SK-N-SH treated with all-trans-retinoic acid at 6 μM for 48 hours (cell line): ENCODE measurements around the gene RRP15.

Source experiments
- ATAC-seq: fragments of 200-7000 bp; cut with Tn5 transposase; 3 replicates; pipeline ENCODE4 v1.9.1; 2020; ENCODE audit warnings: mild to moderate bottlenecking, moderate library complexity
- ARNTL ChIP-seq: fragments of 450-650 bp; formaldehyde crosslinking; IDR thresholded peaks from 2 replicates; pipeline ENCODE4 v1.5.0; 2020; ENCODE audit warnings: low read depth, mild to moderate bottlenecking, moderate library complexity, borderline replicate concordance
- ESRRG ChIP-seq: fragments of 250-450 bp; sonication (Bioruptor Pico); IDR thresholded peaks from 2 replicates; pipeline ENCODE4 v1.6.1; 2021; ENCODE audit warnings: mild to moderate bottlenecking
- ISL1 ChIP-seq: fragments of 250-450 bp; sonication (Bioruptor Pico); IDR thresholded peaks from 2 replicates; pipeline ENCODE4 v2.1.2; 2022; ENCODE audit warnings: mild to moderate bottlenecking, moderate library complexity
- RARB ChIP-seq: fragments of 250-450 bp; sonication (Bioruptor Pico); IDR thresholded peaks from 2 replicates; pipeline ENCODE4 v1.8.0; 2021; ENCODE audit warnings: mild to moderate bottlenecking, moderate library complexity
- SNAI2 ChIP-seq: fragments of 250-450 bp; sonication (Bioruptor Pico); IDR thresholded peaks from 2 replicates; pipeline ENCODE4 v1.5.0; 2020; ENCODE audit warnings: mild to moderate bottlenecking, moderate library complexity
- TCF4 ChIP-seq: fragments of 250-450 bp; sonication (Bioruptor Pico); IDR thresholded peaks from 2 replicates; pipeline ENCODE4 v1.8.0; 2021; ENCODE audit warnings: mild to moderate bottlenecking, moderate library complexity, borderline replicate concordance
- TOX ChIP-seq: fragments of 250-450 bp; sonication (Bioruptor Pico); IDR thresholded peaks from 2 replicates; pipeline ENCODE4 v1.8.0; 2021; ENCODE audit warnings: mild to moderate bottlenecking, moderate library complexity, borderline replicate concordance
- ZC3H10 ChIP-seq: fragments of 250-450 bp; sonication (Bioruptor Pico); IDR thresholded peaks from 2 replicates; pipeline ENCODE4 v1.5.1; 2021; ENCODE audit warnings: mild to moderate bottlenecking, moderate library complexity
- ZFP3 ChIP-seq: fragments of 250-450 bp; sonication (Bioruptor Pico); IDR thresholded peaks from 2 replicates; pipeline ENCODE4 v1.5.0; 2020; ENCODE audit warnings: mild to moderate bottlenecking, moderate library complexity
- ZFP30 ChIP-seq: fragments of 450-650 bp; formaldehyde crosslinking; IDR thresholded peaks from 2 replicates; pipeline ENCODE4 v1.5.0; 2022; ENCODE audit warnings: mild to moderate bottlenecking, moderate library complexity
- ZNF565 ChIP-seq: fragments of 450-650 bp; formaldehyde crosslinking; conservative IDR thresholded peaks from 2 replicates; pipeline ENCODE4 v1.5.0; 2020; ENCODE audit warnings: low read depth, mild to moderate bottlenecking, moderate library complexity
- ZNF70 ChIP-seq: fragments of 450-650 bp; formaldehyde crosslinking; IDR thresholded peaks from 2 replicates; pipeline ENCODE4 v1.5.0; 2020; ENCODE audit warnings: mild to moderate bottlenecking, moderate library complexity
- ZNF8 ChIP-seq: fragments of 450-650 bp; formaldehyde crosslinking; IDR thresholded peaks from 2 replicates; pipeline ENCODE4 v1.5.0; 2020; ENCODE audit warnings: mild to moderate bottlenecking, moderate library complexity
- TF ChIP-seq, protein P1 (sequence below): fragments of 250-450 bp; sonication (Bioruptor Pico); IDR thresholded peaks from 2 replicates; pipeline ENCODE4 v1.5.1; 2021; ENCODE audit warnings: mild to moderate bottlenecking, moderate library complexity
- TF ChIP-seq, protein P2 (sequence below): fragments of 250-450 bp; sonication (Bioruptor Pico); IDR thresholded peaks from 2 replicates; pipeline ENCODE4 v1.5.1; 2020; ENCODE audit warnings: low read depth, mild to moderate bottlenecking, moderate library complexity
- TF ChIP-seq, protein P3 (sequence below): fragments of 250-450 bp; sonication (Bioruptor Pico); IDR thresholded peaks from 2 replicates; pipeline ENCODE4 v1.8.0; 2021; ENCODE audit warnings: low read depth, mild to moderate bottlenecking, moderate library complexity, borderline replicate concordance
- TF ChIP-seq, protein P4 (sequence below): fragments of 250-450 bp; sonication (Bioruptor Pico); IDR thresholded peaks from 2 replicates; pipeline ENCODE4 v1.8.0; 2020; ENCODE audit warnings: mild to moderate bottlenecking, moderate library complexity, borderline replicate concordance
- TF ChIP-seq, protein P5 (sequence below): fragments of 250-450 bp; sonication (Bioruptor Pico); IDR thresholded peaks from 2 replicates; pipeline ENCODE4 v1.5.0; 2020; ENCODE audit warnings: mild to moderate bottlenecking, moderate library complexity

The RRP15 gene

DNA sequence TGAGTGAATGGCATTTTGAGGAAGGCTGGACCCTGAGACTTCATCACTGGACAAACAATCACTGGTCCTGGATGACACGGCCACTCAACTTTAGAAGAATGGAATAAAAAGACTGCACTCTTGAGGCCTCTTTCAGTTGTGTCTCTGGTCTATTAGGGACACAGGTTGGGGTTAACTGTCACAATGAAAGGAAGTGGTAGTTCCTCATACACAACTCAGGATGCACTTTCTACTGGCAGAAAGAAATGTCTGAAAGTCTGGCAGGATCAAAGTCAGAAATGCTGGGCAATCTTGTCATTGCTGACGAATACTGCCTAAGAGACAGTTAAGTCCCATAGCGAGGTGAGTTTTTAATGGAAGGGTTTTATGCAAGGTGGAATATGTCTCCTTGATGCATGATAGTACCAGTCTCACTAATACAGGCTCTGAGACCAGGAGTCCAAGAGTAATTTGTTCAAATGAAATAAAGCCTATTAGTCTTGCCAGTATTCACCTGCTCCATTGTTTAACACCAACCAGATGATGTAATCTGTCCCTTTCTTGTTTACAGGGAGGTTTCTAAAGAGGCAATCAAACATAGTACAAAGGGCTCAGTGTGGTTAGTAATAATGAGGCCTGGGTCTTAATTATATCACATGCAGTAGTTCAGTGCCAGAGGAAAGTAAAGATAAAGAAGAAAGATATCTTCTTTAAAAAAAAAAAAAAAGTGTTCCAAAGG, 11.2 kb upstream of the RRP15 start:
- ATAC-seq, result no peak
- TF ChIP-seq ZNF565 (CRISPR knock-in tag), result no peak
- no peak for TF ChIP-seq ZFP30 (CRISPR knock-in tag)
- TF ChIP-seq, protein P1, sequence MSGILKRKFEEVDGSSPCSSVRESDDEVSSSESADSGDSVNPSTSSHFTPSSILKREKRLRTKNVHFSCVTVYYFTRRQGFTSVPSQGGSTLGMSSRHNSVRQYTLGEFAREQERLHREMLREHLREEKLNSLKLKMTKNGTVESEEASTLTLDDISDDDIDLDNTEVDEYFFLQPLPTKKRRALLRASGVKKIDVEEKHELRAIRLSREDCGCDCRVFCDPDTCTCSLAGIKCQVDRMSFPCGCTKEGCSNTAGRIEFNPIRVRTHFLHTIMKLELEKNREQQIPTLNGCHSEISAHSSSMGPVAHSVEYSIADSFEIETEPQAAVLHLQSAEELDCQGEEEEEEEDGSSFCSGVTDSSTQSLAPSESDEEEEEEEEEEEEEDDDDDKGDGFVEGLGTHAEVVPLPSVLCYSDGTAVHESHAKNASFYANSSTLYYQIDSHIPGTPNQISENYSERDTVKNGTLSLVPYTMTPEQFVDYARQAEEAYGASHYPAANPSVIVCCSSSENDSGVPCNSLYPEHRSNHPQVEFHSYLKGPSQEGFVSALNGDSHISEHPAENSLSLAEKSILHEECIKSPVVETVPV (CRISPR knock-in tag), result no peak
- no peak for TF ChIP-seq TCF4 (CRISPR knock-in tag)
- TF ChIP-seq, all 23 proteins: peak for 0

DNA sequence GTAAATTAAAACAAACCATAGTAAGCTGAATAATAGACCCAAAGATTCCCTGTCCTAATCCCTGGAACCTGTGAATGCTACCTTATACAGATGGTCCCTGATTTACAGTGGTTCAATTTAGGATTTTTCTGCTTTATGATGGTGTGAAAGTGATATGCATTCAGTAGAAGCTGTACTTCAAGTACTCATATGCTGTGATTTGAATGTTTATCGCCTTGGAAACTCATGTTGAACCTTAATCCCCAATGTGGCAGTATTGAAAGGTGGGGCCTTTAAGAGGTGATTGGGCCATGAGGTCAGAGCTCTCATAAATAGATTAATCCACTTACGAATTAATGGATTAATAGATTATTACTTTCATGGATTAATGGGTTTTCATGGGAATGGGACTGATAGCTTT, 10.6 kb upstream of the RRP15 start:
- ATAC-seq, result no peak
- TF ChIP-seq TOX (CRISPR knock-in tag) (no peak), ZNF565 (CRISPR knock-in tag) (no peak), ZNF70 (CRISPR knock-in tag) (no peak), RARB (CRISPR knock-in tag) (no peak), ESRRG (CRISPR knock-in tag) (no peak), SNAI2 (CRISPR knock-in tag) (no peak), ISL1 (CRISPR knock-in tag) (no peak), ZC3H10 (CRISPR knock-in tag) (no peak)
- TF ChIP-seq, protein P2, sequence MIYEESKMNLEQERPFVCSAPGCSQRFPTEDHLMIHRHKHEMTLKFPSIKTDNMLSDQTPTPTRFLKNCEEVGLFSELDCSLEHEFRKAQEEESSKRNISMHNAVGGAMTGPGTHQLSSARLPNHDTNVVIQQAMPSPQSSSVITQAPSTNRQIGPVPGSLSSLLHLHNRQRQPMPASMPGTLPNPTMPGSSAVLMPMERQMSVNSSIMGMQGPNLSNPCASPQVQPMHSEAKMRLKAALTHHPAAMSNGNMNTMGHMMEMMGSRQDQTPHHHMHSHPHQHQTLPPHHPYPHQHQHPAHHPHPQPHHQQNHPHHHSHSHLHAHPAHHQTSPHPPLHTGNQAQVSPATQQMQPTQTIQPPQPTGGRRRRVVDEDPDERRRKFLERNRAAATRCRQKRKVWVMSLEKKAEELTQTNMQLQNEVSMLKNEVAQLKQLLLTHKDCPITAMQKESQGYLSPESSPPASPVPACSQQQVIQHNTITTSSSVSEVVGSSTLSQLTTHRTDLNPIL (CRISPR knock-in tag), result no peak
- TF ChIP-seq, protein P3, sequence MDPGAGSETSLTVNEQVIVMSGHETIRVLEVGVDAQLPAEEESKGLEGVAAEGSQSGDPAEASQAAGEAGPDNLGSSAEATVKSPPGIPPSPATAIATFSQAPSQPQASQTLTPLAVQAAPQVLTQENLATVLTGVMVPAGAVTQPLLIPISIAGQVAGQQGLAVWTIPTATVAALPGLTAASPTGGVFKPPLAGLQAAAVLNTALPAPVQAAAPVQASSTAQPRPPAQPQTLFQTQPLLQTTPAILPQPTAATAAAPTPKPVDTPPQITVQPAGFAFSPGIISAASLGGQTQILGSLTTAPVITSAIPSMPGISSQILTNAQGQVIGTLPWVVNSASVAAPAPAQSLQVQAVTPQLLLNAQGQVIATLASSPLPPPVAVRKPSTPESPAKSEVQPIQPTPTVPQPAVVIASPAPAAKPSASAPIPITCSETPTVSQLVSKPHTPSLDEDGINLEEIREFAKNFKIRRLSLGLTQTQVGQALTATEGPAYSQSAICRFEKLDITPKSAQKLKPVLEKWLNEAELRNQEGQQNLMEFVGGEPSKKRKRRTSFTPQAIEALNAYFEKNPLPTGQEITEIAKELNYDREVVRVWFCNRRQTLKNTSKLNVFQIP, result no peak
- TF ChIP-seq, protein P4, sequence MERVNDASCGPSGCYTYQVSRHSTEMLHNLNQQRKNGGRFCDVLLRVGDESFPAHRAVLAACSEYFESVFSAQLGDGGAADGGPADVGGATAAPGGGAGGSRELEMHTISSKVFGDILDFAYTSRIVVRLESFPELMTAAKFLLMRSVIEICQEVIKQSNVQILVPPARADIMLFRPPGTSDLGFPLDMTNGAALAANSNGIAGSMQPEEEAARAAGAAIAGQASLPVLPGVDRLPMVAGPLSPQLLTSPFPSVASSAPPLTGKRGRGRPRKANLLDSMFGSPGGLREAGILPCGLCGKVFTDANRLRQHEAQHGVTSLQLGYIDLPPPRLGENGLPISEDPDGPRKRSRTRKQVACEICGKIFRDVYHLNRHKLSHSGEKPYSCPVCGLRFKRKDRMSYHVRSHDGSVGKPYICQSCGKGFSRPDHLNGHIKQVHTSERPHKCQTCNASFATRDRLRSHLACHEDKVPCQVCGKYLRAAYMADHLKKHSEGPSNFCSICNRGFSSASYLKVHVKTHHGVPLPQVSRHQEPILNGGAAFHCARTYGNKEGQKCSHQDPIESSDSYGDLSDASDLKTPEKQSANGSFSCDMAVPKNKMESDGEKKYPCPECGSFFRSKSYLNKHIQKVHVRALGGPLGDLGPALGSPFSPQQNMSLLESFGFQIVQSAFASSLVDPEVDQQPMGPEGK (CRISPR knock-in tag), result no peak
- TF ChIP-seq, protein P5, sequence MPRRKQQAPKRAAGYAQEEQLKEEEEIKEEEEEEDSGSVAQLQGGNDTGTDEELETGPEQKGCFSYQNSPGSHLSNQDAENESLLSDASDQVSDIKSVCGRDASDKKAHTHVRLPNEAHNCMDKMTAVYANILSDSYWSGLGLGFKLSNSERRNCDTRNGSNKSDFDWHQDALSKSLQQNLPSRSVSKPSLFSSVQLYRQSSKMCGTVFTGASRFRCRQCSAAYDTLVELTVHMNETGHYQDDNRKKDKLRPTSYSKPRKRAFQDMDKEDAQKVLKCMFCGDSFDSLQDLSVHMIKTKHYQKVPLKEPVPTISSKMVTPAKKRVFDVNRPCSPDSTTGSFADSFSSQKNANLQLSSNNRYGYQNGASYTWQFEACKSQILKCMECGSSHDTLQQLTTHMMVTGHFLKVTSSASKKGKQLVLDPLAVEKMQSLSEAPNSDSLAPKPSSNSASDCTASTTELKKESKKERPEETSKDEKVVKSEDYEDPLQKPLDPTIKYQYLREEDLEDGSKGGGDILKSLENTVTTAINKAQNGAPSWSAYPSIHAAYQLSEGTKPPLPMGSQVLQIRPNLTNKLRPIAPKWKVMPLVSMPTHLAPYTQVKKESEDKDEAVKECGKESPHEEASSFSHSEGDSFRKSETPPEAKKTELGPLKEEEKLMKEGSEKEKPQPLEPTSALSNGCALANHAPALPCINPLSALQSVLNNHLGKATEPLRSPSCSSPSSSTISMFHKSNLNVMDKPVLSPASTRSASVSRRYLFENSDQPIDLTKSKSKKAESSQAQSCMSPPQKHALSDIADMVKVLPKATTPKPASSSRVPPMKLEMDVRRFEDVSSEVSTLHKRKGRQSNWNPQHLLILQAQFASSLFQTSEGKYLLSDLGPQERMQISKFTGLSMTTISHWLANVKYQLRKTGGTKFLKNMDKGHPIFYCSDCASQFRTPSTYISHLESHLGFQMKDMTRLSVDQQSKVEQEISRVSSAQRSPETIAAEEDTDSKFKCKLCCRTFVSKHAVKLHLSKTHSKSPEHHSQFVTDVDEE (CRISPR knock-in tag), result no peak

DNA sequence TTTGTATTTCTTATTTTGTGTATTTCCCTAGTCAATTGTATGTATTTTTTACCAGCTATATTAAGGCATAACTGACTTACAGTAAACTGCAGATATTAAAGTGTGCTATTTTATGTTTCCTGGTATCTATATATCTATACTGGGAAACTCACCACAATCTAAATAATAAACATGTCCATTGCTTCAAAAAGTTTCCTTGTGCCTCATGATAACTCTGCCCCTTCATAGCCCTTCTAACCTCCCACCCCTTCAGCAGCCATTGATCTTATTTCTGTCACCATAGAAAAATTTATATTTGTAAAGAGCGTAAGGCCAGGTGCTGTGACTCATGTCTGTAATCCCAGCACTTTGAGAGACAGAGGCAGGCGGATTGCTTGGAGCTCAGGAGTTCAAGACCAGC, 9.3 kb upstream of the RRP15 start:
- no peak for ATAC-seq
- no peak for TF ChIP-seq ZNF565 (CRISPR knock-in tag)
- no peak for TF ChIP-seq ARNTL
- TF ChIP-seq, protein P1 (CRISPR knock-in tag), result no peak
- TF ChIP-seq ZFP30 (CRISPR knock-in tag), result no peak

DNA sequence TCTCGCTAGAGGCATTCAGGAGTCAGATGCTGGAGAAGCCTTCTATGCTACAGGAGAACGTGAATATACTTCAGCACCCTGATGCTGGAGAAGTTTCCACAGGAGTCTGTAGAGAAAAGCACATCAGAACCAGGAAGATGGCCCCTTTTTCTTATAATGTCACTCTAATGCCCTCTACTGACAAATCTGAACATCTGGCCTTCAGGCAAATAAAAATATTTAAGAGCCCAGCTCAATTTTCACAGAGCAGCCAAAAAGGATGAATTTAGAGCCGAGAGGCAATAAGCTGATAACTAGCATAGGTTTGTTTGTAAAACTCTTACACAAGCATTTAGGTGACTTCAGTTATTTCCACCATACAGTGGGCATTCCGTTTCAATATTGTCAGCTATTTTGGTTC, 3.8 kb upstream of the RRP15 start:
- no peak for TF ChIP-seq ZNF565 (CRISPR knock-in tag)
- TF ChIP-seq ZFP3 (CRISPR knock-in tag), result no peak
- no peak for TF ChIP-seq ISL1 (CRISPR knock-in tag)
- TF ChIP-seq, protein P1 (CRISPR knock-in tag), result no peak
- TF ChIP-seq TOX (CRISPR knock-in tag), result no peak
- TF ChIP-seq ZNF8 (CRISPR knock-in tag), result no peak
- ATAC-seq, result no peak
